Mesenchymal stem cell (in vitro differentiated cells and primary cell): ENCODE results near the gene SPATS2.
A peak's percentile ranks its signal among the peaks of the same experiment; 100 is the strongest.

Experiments
- DNase-seq: peaks from one replicate; pipeline ENCODE4 v3.0.0-alpha.2; 2013
- H2AFZ ChIP-seq: one replicate; pipeline ENCODE4 v1.6.1; 2013; ENCODE audit warnings: low read depth, mild to moderate bottlenecking, control low read depth, inconsistent platforms, low read length, moderate library complexity
- H2AK5ac ChIP-seq: 2 replicates; pipeline ENCODE4 v1.6.1; 2013; ENCODE audit warnings: low read length, moderate library complexity, mild to moderate bottlenecking, inconsistent platforms; ENCODE audit not compliant: severe bottlenecking
- H2BK120ac ChIP-seq: one replicate; pipeline ENCODE4 v1.6.1; 2013; ENCODE audit warnings: low read depth, mild to moderate bottlenecking, inconsistent platforms, low read length, moderate library complexity
- H2BK12ac ChIP-seq, 2 experiments: one replicate each; pipeline ENCODE4 v1.6.1; 2013; ENCODE audit warnings: inconsistent platforms in 2 of 2, low read length in 2 of 2, mild to moderate bottlenecking in 2 of 2, moderate library complexity in 2 of 2, control low read depth in 1 of 2
- H2BK15ac ChIP-seq: one replicate; pipeline ENCODE4 v1.6.1; 2013; ENCODE audit warnings: mild to moderate bottlenecking, low read depth, inconsistent platforms; ENCODE audit not compliant: poor library complexity, severe bottlenecking
- H2BK5ac ChIP-seq: 2 replicates; pipeline ENCODE4 v1.6.1; 2013; ENCODE audit warnings: low read depth, mild to moderate bottlenecking, low read length, control low read depth, inconsistent platforms; ENCODE audit not compliant: poor library complexity, severe bottlenecking
- H3K14ac ChIP-seq, 2 experiments: one replicate each; pipeline ENCODE4 v1.6.1; 2013; ENCODE audit warnings: inconsistent platforms in 2 of 2, low read length in 2 of 2, control low read depth in 1 of 2, mild to moderate bottlenecking in 1 of 2, moderate library complexity in 1 of 2
- H3K18ac ChIP-seq, 2 experiments: one replicate each; pipeline ENCODE4 v1.6.1; 2013; ENCODE audit warnings: inconsistent platforms in 2 of 2, low read length in 2 of 2, control low read depth in 1 of 2, low read depth in 1 of 2, mild to moderate bottlenecking in 1 of 2
- H3K23ac ChIP-seq, 2 experiments: one replicate each; pipeline ENCODE4 v1.6.1; 2013; ENCODE audit warnings: inconsistent platforms in 2 of 2, low read length in 2 of 2, mild to moderate bottlenecking in 2 of 2, moderate library complexity in 2 of 2, control low read depth in 1 of 2
- H3K27ac ChIP-seq: 2 replicates; pipeline ENCODE4 v1.5.1; 2013; ENCODE audit warnings: mild to moderate bottlenecking, moderate library complexity, low read length, control low read depth, inconsistent platforms; ENCODE audit not compliant: poor library complexity, severe bottlenecking
- H3K27me3 ChIP-seq, 2 experiments: 2 replicates each; pipeline versions ENCODE4 v1.6.1 to v1.7.0; 2013; ENCODE audit warnings: low read length in 2 of 2, mild to moderate bottlenecking in 2 of 2, moderate library complexity in 2 of 2, control low read depth in 1 of 2, inconsistent platforms in 1 of 2; ENCODE audit not compliant: control insufficient read depth in 1 of 2, insufficient read depth in 1 of 2
- H3K36me3 ChIP-seq, 2 experiments: 2 replicates each; pipeline versions ENCODE4 v1.6.1 to v1.7.0; 2013; ENCODE audit warnings: low read length in 2 of 2, control low read depth in 1 of 2, inconsistent platforms in 1 of 2, low read depth in 1 of 2, mild to moderate bottlenecking in 1 of 2; ENCODE audit not compliant: insufficient read depth in 2 of 2, control insufficient read depth in 1 of 2
- H3K4ac ChIP-seq, 2 experiments: one replicate each; pipeline ENCODE4 v1.6.1; 2013; ENCODE audit warnings: inconsistent platforms in 2 of 2, low read length in 2 of 2, mild to moderate bottlenecking in 2 of 2, moderate library complexity in 2 of 2, control low read depth in 1 of 2, low read depth in 1 of 2
- H3K4me1 ChIP-seq: 2 replicates; pipeline ENCODE4 v1.6.1; 2013; ENCODE audit warnings: low read depth, low read length, control low read depth; ENCODE audit not compliant: control insufficient read depth, insufficient read depth
- H3K4me2 ChIP-seq: 2 replicates; pipeline ENCODE4 v1.6.1; 2013; ENCODE audit warnings: low read length, mild to moderate bottlenecking, inconsistent platforms; ENCODE audit not compliant: poor library complexity, severe bottlenecking
- H3K4me3 ChIP-seq, 2 experiments: 2 replicates each; pipeline versions ENCODE4 v1.5.1 to v1.7.0; 2013; ENCODE audit warnings: low read length in 2 of 2, mild to moderate bottlenecking in 2 of 2, control low read depth in 1 of 2, low read depth in 1 of 2; ENCODE audit not compliant: insufficient read depth in 1 of 2
- H3K79me1 ChIP-seq: replicated peaks from 2 replicates; pipeline ENCODE4 v1.6.1; 2013; ENCODE audit warnings: mild to moderate bottlenecking, control low read depth, low read length, inconsistent platforms; ENCODE audit not compliant: poor library complexity, severe bottlenecking
- H3K9ac ChIP-seq: 2 replicates; pipeline ENCODE4 v1.7.0; 2013; ENCODE audit warnings: mild to moderate bottlenecking, low read length, moderate library complexity
- H3K9me3 ChIP-seq: 2 replicates; pipeline ENCODE4 v1.7.0; 2013; ENCODE audit warnings: mild to moderate bottlenecking, low read length; ENCODE audit not compliant: control insufficient read depth
- H4K8ac ChIP-seq: one replicate; pipeline ENCODE4 v1.6.1; 2013; ENCODE audit warnings: inconsistent platforms, mild to moderate bottlenecking, low read length, moderate library complexity
- H4K91ac ChIP-seq: one replicate; pipeline ENCODE4 v1.6.1; 2013; ENCODE audit warnings: mild to moderate bottlenecking, low read length, inconsistent platforms
- WGBS: methylation state at CpG from one replicate; pipeline ENCODE4 v1.1.7; 2013; ENCODE audit warnings: mixed read lengths; 5-methylcytosine and 5-hydroxymethylcytosine counted together

The SPATS2 gene

GRCh38 chr12:49489154-49489553, 121.9 kb downstream of the SPATS2 start:
- peaks cover 19% of the 10 kb centered on the region for H3K79me1 ChIP-seq
- peaks cover 24 to 37% of the 10 kb centered on the region in 2 experiments for H3K36me3 ChIP-seq
- no peak overlapping the region for H3K4me3 ChIP-seq
- no peak overlapping the region for H3K23ac ChIP-seq
- no peak overlapping the region for H3K4ac ChIP-seq
- H2AFZ ChIP-seq, result no peak overlapping the region
- no peak overlapping the region for H2BK12ac ChIP-seq
- no peak overlapping the region for H3K4me2 ChIP-seq
- no CpG with 5 or more reads among the region's 3 CpGs for WGBS
- no peaks in the 10 kb centered on the region for H3K27me3 ChIP-seq
- no peak overlapping the region for H2BK120ac ChIP-seq
- DNase-seq, result no peak
- H3K27ac ChIP-seq, result no peak overlapping the region
- H3K9me3 ChIP-seq, result no peaks in the 10 kb centered on the region
- peaks cover 4% of the 10 kb centered on the region for H3K4me1 ChIP-seq
- H3K18ac ChIP-seq, result no peak overlapping the region
- no peak overlapping the region for H3K14ac ChIP-seq
- H4K91ac ChIP-seq, result no peak overlapping the region
- H2AK5ac ChIP-seq, result no peak overlapping the region
- no peak overlapping the region for H4K8ac ChIP-seq
- H2BK15ac ChIP-seq, result no peak overlapping the region
- H3K9ac ChIP-seq, result no peak overlapping the region
- H2BK5ac ChIP-seq, result no peak overlapping the region

DNA sequence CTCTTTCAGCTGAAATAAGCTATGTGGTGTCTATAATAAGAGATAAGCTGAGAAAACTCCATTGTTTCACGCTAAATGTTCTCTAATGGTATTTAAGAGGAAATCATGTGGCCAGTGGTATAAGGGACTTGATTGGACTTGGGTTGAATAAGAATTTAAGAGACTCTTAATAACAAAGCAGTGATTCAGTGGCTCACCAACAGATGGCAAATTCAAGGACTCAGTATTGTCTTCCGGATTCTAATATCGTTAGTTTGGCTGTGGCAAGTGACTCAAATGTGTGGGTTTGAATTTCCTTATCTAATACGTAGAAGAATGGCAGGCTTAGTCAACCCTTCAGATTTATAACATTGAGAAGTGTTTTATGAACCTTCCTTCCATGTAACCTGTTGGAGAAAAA, 122.5 kb downstream of the SPATS2 start:
- no peak overlapping the region for H2AK5ac ChIP-seq
- H3K27me3 ChIP-seq, result no peaks in the 10 kb centered on the region
- H2BK120ac ChIP-seq, result no peak overlapping the region
- no peak overlapping the region for H2AFZ ChIP-seq
- no peak overlapping the region for H3K23ac ChIP-seq
- no peak overlapping the region for H3K14ac ChIP-seq
- peaks cover 19% of the 10 kb centered on the region for H3K79me1 ChIP-seq
- DNase-seq, result peak; percentile 51
- H3K4me2 ChIP-seq, result no peak overlapping the region
- H3K18ac ChIP-seq, result no peak overlapping the region
- H4K8ac ChIP-seq, result no peak overlapping the region
- peaks cover 24 to 35% of the 10 kb centered on the region in 2 experiments for H3K36me3 ChIP-seq
- 77% methylated on average over 3 of the region's 4 CpGs for WGBS
- H3K9ac ChIP-seq, result no peak overlapping the region
- H3K4me3 ChIP-seq, result no peak overlapping the region
- no peak overlapping the region for H2BK15ac ChIP-seq
- H3K9me3 ChIP-seq, result no peaks in the 10 kb centered on the region
- H2BK12ac ChIP-seq, result no peak overlapping the region
- no peak overlapping the region for H4K91ac ChIP-seq
- no peak overlapping the region for H3K4ac ChIP-seq
- H3K27ac ChIP-seq, result no peak overlapping the region
- H2BK5ac ChIP-seq, result no peak overlapping the region
- peaks cover 4% of the 10 kb centered on the region for H3K4me1 ChIP-seq

- peaks cover 14% of the 10 kb centered on the region for H3K79me1 ChIP-seq
- no peak overlapping the region for H3K14ac ChIP-seq
- peak; percentile 31 for DNase-seq
- no peak overlapping the region for H3K18ac ChIP-seq
- no peak overlapping the region for H3K4me2 ChIP-seq
- no peak overlapping the region for H2BK5ac ChIP-seq
- H2AFZ ChIP-seq, result no peak overlapping the region
- H3K36me3 ChIP-seq, result peaks cover 12 to 40% of the 10 kb centered on the region in 2 experiments
- H2BK120ac ChIP-seq, result no peak overlapping the region
- peaks cover 4% of the 10 kb centered on the region for H3K4me1 ChIP-seq
- no peak overlapping the region for H2AK5ac ChIP-seq
- no peaks in the 10 kb centered on the region for H3K27me3 ChIP-seq
- no peak overlapping the region for H3K23ac ChIP-seq
- no peak overlapping the region for H3K4me3 ChIP-seq
- no CpG with 5 or more reads among the region's 1 CpG for WGBS
- no peak overlapping the region for H2BK12ac ChIP-seq
- H3K27ac ChIP-seq, result no peak overlapping the region
- no peak overlapping the region for H4K91ac ChIP-seq
- H4K8ac ChIP-seq, result no peak overlapping the region
- H3K9me3 ChIP-seq, result no peaks in the 10 kb centered on the region
- no peak overlapping the region for H3K4ac ChIP-seq
- H2BK15ac ChIP-seq, result no peak overlapping the region
- no peak overlapping the region for H3K9ac ChIP-seq
Observed at GRCh38 chr12:49491823-49492222, 124.6 kb downstream of the SPATS2 start.

- Histone ChIP-seq H3K23ac (no peak overlapping the region), H3K27me3 (no peaks in the 10 kb centered on the region), H3K18ac (no peak overlapping the region), H3K9me3 (no peaks in the 10 kb centered on the region), H2BK120ac (no peak overlapping the region), H2BK12ac (no peak overlapping the region), H3K4me1 (no peaks in the 10 kb centered on the region), H3K14ac (no peak overlapping the region), H3K4ac (no peak overlapping the region), H4K91ac (no peak overlapping the region), H2AFZ (no peak overlapping the region), H2AK5ac (no peak overlapping the region), H2BK5ac (no peak overlapping the region), H3K79me1 (peaks cover 7% of the 10 kb centered on the region), H3K4me2 (no peak overlapping the region), H4K8ac (no peak overlapping the region), H3K36me3 (peaks cover 7 to 40% of the 10 kb centered on the region in 2 experiments), H3K4me3 (no peak overlapping the region), H3K27ac (no peak overlapping the region), H3K9ac (no peak overlapping the region), H2BK15ac (no peak overlapping the region)
- WGBS, result 100% methylated on average over 2 of the region's 2 CpGs
- no peak for DNase-seq
Observed at GRCh38 chr12:49493900-49494299, 126.6 kb downstream of the SPATS2 start.
